Measurements from ENCODE around the gene USP10. TPM values are rescaled to one million over a fixed set of nuclear protein-coding genes. Genes with fewer than 3 reads are reported as not detected.

USP10 gene
- total RNA-seq (2014; rRNA removed; shearing (Covaris generic)) = 41.1 and 46.8 TPM in 2 replicates
- polyA plus RNA-seq (2015; cell fraction: cytosol; rRNA removed) = 69.0 and 76.8 TPM in 2 replicates
- 73.2 and 74.1 TPM in 2 replicates for polyA plus RNA-seq (2015; cell fraction: nucleus; rRNA removed)

- in situ Hi-C loops (cut with HindIII; ENCODE audit: low pct_unique_long_range_greater_than_20kb, low sequenced_read_pairs) = no loop called here
- DNase-seq (ENCODE audit: low read depth, low spot score) = peak; percentile 77
These were observed at the start of gene USP10 for GRCh38 chr16:84699712-84700445. Gene USP10, plus strand, starts transcription at chr16:84700000. Its CDS starts 91 bp downstream, at chr16:84700091.

- DNase-seq (ENCODE audit: low read depth, low spot score) = peak; percentile 59
- in situ Hi-C loops (cut with HindIII; ENCODE audit: low pct_unique_long_range_greater_than_20kb, low sequenced_read_pairs) = no loop called here
These were observed 49.5 kb upstream of the USP10 start for GRCh38 chr16:84650062-84650991.

- in situ Hi-C loops (cut with HindIII; ENCODE audit: low pct_unique_long_range_greater_than_20kb, low sequenced_read_pairs) = no loop called here
- DNase-seq (ENCODE audit: low read depth, low spot score) = no peak
These were observed 47.2 kb upstream of the USP10 start for GRCh38 chr16:84652566-84652965.

- no peak for DNase-seq (ENCODE audit: low read depth, low spot score)
- in situ Hi-C loops (cut with HindIII; ENCODE audit: low pct_unique_long_range_greater_than_20kb, low sequenced_read_pairs) = no loop called here
These were observed 45.6 kb upstream of the USP10 start for GRCh38 chr16:84654238-84654637.

- in situ Hi-C loops (cut with HindIII; ENCODE audit: low pct_unique_long_range_greater_than_20kb, low sequenced_read_pairs) = no loop called here
- DNase-seq (ENCODE audit: low read depth, low spot score) = no peak
These were observed 44.8 kb upstream of the USP10 start for GRCh38 chr16:84654998-84655397.

GRCh38 chr16:84656649-84657048 lies 43.2 kb upstream of the USP10 start:
- DNase-seq (ENCODE audit: low read depth, low spot score) = no peak
- in situ Hi-C loops (cut with HindIII; ENCODE audit: low pct_unique_long_range_greater_than_20kb, low sequenced_read_pairs) = no loop called here

- no peak for DNase-seq (ENCODE audit: low read depth, low spot score)
- in situ Hi-C loops (cut with HindIII; ENCODE audit: low pct_unique_long_range_greater_than_20kb, low sequenced_read_pairs) = no loop called here
These were observed 42.5 kb upstream of the USP10 start for GRCh38 chr16:84657229-84657837.

- in situ Hi-C loops (cut with HindIII; ENCODE audit: low pct_unique_long_range_greater_than_20kb, low sequenced_read_pairs) = no loop called here
- no peak for DNase-seq (ENCODE audit: low read depth, low spot score)
These were observed 41.1 kb upstream of the USP10 start for GRCh38 chr16:84658690-84659089.

GRCh38 chr16:84659656-84660300 lies 40.0 kb upstream of the USP10 start:
- no peak for DNase-seq (ENCODE audit: low read depth, low spot score)
- in situ Hi-C loops (cut with HindIII; ENCODE audit: low pct_unique_long_range_greater_than_20kb, low sequenced_read_pairs) = no loop called here

- DNase-seq (ENCODE audit: low read depth, low spot score) = no peak
- in situ Hi-C loops (cut with HindIII; ENCODE audit: low pct_unique_long_range_greater_than_20kb, low sequenced_read_pairs) = no loop called here
These were observed 38.8 kb upstream of the USP10 start for GRCh38 chr16:84660973-84661372.

- no peak for DNase-seq (ENCODE audit: low read depth, low spot score)
- in situ Hi-C loops (cut with HindIII; ENCODE audit: low pct_unique_long_range_greater_than_20kb, low sequenced_read_pairs) = no loop called here
These were observed 38.3 kb upstream of the USP10 start for GRCh38 chr16:84661418-84662060.

- no peak for DNase-seq (ENCODE audit: low read depth, low spot score)
These were observed 37.3 kb upstream of the USP10 start for GRCh38 chr16:84662471-84662870.

GRCh38 chr16:84663433-84664101 lies 36.2 kb upstream of the USP10 start:
- in situ Hi-C loops (cut with HindIII; ENCODE audit: low pct_unique_long_range_greater_than_20kb, low sequenced_read_pairs) = no loop called here

More at GRCh38 chr16:84662471-84662870, 37.3 kb upstream of the USP10 start:
- in situ Hi-C loops (cut with HindIII; ENCODE audit: low pct_unique_long_range_greater_than_20kb, low sequenced_read_pairs) = no loop called here

GRCh38 chr16:84665359-84665758 lies 34.4 kb upstream of the USP10 start:
- in situ Hi-C loops (cut with HindIII; ENCODE audit: low pct_unique_long_range_greater_than_20kb, low sequenced_read_pairs) = no loop called here

More at GRCh38 chr16:84663433-84664101, 36.2 kb upstream of the USP10 start:
- DNase-seq (ENCODE audit: low read depth, low spot score) = no peak

GRCh38 chr16:84665843-84666242 lies 34.0 kb upstream of the USP10 start:
- in situ Hi-C loops (cut with HindIII; ENCODE audit: low pct_unique_long_range_greater_than_20kb, low sequenced_read_pairs) = no loop called here
- DNase-seq (ENCODE audit: low read depth, low spot score) = no peak

More at GRCh38 chr16:84665359-84665758, 34.4 kb upstream of the USP10 start:
- DNase-seq (ENCODE audit: low read depth, low spot score) = no peak

GRCh38 chr16:84667600-84668309 lies 32.0 kb upstream of the USP10 start:
- in situ Hi-C loops (cut with HindIII; ENCODE audit: low pct_unique_long_range_greater_than_20kb, low sequenced_read_pairs) = no loop called here
- DNase-seq (ENCODE audit: low read depth, low spot score) = no peak

Measured in SK-MEL-5 (cell line).